Lower lobe of right lung (tissue), 2 donors: Measurements from ENCODE around the gene BBS2. TPM values are rescaled to one million over a fixed set of nuclear protein-coding genes. Genes with fewer than 3 reads are reported as not detected.

Experiments used
- ATAC-seq, 2 donors: fragments of 200-7000 bp; cut with Tn5 transposase; one replicate each; pipeline ENCODE4 v1.9.1; 2020 to 2022; ENCODE audit warnings: mild to moderate bottlenecking in 2 of 2, moderate library complexity in 2 of 2
- DNase-seq: peaks from one replicate; pipeline ENCODE4 v3.0.0-alpha.2; 2020
- H3K27ac ChIP-seq: fragments of 200-600 bp; one replicate; pipeline ENCODE4 v1.8.0; 2022
- H3K27me3 ChIP-seq: fragments of 200-600 bp; one replicate; pipeline ENCODE4 v1.8.0; 2022; ENCODE audit warnings: low read depth
- H3K36me3 ChIP-seq: fragments of 200-600 bp; one replicate; pipeline ENCODE4 v1.8.0; 2022; ENCODE audit warnings: mild to moderate bottlenecking
- H3K4me1 ChIP-seq: fragments of 200-600 bp; one replicate; pipeline ENCODE4 v1.8.0; 2022
- H3K4me3 ChIP-seq: fragments of 200-600 bp; one replicate; pipeline ENCODE4 v1.8.0; 2022; ENCODE audit warnings: mild to moderate bottlenecking
- H3K9me3 ChIP-seq: fragments of 200-600 bp; one replicate; pipeline ENCODE4 v1.8.0; 2022
- CTCF ChIP-seq: fragments of 200-600 bp; IDR thresholded peaks from one replicate; pipeline ENCODE4 v1.8.0; 2022; ENCODE audit warnings: antibody characterized with exemption, mild to moderate bottlenecking
- intact Hi-C: fragments of 100-400 bp; cut with DNase I; formaldehyde crosslinking; loops from one replicate; pipeline ENCODE4 v1.11.0; 2022
- long read RNA-seq: library from polyadenylated mRNA; unstranded; transcript quantifications from one replicate; pipeline ENCODE4 v2.0.0, GENCODE V29; 2021
- total RNA-seq: library from RNA; stranded (reverse); fragmentation: NEBNext Ultra II Directional; extraction: Animal tissue kit (Norgen Biotek cat#: 25700); gene quantifications from one replicate; pipeline ENCODE4 v1.2.1, GENCODE V29; 2021
- donor health status: DM: no; HTN: yes; CAD: no; lungs with severe emphysema.

BBS2 gene, protein sequence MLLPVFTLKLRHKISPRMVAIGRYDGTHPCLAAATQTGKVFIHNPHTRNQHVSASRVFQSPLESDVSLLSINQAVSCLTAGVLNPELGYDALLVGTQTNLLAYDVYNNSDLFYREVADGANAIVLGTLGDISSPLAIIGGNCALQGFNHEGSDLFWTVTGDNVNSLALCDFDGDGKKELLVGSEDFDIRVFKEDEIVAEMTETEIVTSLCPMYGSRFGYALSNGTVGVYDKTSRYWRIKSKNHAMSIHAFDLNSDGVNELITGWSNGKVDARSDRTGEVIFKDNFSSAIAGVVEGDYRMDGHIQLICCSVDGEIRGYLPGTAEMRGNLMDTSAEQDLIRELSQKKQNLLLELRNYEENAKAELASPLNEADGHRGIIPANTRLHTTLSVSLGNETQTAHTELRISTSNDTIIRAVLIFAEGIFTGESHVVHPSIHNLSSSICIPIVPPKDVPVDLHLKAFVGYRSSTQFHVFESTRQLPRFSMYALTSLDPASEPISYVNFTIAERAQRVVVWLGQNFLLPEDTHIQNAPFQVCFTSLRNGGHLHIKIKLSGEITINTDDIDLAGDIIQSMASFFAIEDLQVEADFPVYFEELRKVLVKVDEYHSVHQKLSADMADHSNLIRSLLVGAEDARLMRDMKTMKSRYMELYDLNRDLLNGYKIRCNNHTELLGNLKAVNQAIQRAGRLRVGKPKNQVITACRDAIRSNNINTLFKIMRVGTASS
- total RNA-seq = 42.2 TPM
- long read RNA-seq, transcript BBS2-201 (17 exons, 2,963 nt) = major isoform, 32 of 52 reads
- long read RNA-seq, partial matches to known transcripts = 1 of 52 reads
- long read RNA-seq, other reads (novel, unspliced or antisense) = 19 of 52 reads

DNA sequence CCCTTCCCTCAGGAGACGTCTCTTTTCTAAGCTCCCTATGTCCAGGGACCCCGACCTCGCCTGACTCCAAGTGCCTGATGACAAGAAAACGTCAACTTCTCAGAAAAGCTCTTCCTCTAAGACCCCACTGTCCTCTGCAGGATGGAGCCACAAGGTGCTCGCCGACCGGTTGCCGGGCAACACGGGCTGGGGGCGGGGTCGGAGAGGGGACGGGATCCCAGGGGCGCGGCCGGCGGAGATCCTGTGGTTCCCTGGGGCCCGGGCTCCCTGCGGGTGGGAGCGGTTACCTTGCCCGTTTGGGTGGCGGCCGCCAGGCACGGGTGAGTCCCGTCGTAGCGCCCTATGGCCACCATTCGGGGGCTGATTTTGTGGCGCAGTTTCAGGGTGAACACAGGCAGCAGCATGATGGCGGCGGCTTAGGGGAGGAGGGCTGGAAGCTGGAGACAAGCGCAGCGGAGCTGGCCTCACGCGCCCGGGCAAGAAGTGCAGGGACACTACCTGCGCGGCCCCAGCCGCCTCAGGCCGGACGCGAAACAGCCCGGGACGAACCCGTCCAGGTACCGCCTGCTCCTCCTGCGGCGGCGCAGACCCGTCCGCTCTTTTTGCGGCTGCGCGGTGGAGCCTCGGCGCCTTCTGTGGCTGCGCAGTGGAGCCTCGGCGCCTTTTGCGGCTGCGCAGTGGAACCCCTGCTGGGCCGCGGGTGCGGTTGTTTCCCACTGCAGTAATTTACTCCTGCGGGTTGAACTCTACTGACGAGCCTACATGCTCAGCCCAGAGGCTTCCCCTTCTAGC is at the start of gene BBS2:
BBS2 (minus strand) TSS at position 566 of the 792 bp plus-strand sequence; CDS start at position 404, 162 bp downstream.
- Histone ChIP-seq H3K36me3 (no peaks in the 10 kb centered on the region), H3K27me3 (no peaks in the 10 kb centered on the region), H3K4me1 (peaks cover 27% of the 10 kb centered on the region), H3K27ac (peak within 1 kb of the TSS; percentile 88), H3K4me3 (peak within 1 kb of the TSS; percentile 95), H3K9me3 (no peaks in the 10 kb centered on the region)
- peak; percentile 13 for TF ChIP-seq CTCF
- ATAC-seq (peak; percentile 97 to 99), DNase-seq (peak; percentile 93)
- intact Hi-C loops = loop anchor here (10.0 kb wide), 1 partner anchor 185 kb away; no protein-coding TSS in a partner anchor

DNA sequence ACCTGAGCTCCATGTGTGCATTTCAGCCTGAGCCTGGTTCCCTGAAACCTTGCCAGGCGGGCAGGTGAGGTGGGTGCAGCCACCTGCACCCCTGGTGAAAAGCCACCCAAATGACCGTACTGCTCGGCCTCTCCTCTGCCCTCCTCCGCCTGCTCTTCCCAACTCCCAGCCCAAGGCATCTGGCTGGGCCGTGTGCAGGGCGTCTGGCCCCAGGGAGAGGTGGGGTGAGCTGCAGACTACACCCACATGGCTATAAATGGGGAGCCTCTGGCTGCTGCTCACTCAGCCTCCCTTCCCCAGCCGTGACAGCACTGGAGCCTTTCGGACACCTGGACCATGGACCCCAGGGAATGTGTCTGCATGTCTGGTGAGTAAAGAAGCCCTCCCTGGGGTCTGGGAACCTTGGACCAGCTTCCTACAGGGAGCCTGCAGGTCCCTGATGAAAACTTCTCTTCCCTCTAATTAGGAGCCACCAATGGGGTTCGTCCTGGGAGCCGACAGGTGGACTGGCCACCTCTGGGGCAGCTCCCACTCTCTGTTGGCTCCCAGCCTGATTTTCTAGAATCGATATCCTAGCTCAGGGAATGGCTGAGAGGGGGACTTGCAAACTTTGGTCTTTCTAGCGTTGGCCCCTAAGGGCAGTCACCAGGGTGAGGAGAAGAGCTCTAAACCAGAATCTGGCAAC is 45.1 kb upstream of the BBS2 start, which contains the start of gene MT4:
MT4 (plus strand) TSS at position 281 of the 685 bp plus-strand sequence; CDS start at position 337, 56 bp downstream.
- H3K4me1 ChIP-seq = no peaks in the 10 kb centered on the region
- no peak for TF ChIP-seq CTCF
- intact Hi-C loops = no loop called here
- no peak within 1 kb of the TSS for H3K4me3 ChIP-seq
- no peak for DNase-seq
- no peaks in the 10 kb centered on the region for H3K9me3 ChIP-seq
- no peaks in the 10 kb centered on the region for H3K36me3 ChIP-seq
- no peak for ATAC-seq
- H3K27me3 ChIP-seq = no peaks in the 10 kb centered on the region
- no peak within 1 kb of the TSS for H3K27ac ChIP-seq

- intact Hi-C loops = no loop called here
- no peak for DNase-seq
- Histone ChIP-seq H3K27ac (no peak overlapping the region), H3K27me3 (no peaks in the 10 kb centered on the region), H3K4me3 (no peak overlapping the region), H3K4me1 (no peaks in the 10 kb centered on the region), H3K9me3 (no peaks in the 10 kb centered on the region), H3K36me3 (no peaks in the 10 kb centered on the region)
- TF ChIP-seq CTCF = no peak
- no peak for ATAC-seq
Measured at GRCh38 chr16:56561126-56561525, 41.3 kb upstream of the BBS2 start.

DNA sequence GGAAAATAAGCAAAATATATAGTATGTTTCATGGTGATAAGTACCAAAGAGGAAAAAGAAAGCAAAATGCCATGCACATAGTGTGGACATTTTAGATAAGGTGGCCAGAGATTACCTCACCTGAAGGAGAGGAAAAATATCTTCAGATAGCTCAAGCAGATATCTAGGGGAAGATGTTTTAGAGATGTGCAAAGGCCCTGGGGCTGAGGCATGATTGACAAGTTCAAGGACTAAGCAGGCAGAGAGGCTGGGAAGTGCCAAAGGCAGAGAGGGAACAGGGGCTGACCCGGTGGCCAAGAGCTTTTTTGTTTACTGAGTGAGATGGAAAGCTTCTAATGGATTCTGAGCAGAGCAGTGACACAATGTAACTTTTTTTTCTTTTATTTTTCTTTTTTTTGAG is 40.6 kb upstream of the BBS2 start:
- no peaks in the 10 kb centered on the region for H3K27me3 ChIP-seq
- ATAC-seq = no peak
- no peaks in the 10 kb centered on the region for H3K4me1 ChIP-seq
- TF ChIP-seq CTCF = no peak
- DNase-seq = no peak
- intact Hi-C loops = no loop called here
- no peak overlapping the region for H3K27ac ChIP-seq
- no peaks in the 10 kb centered on the region for H3K36me3 ChIP-seq
- H3K9me3 ChIP-seq = no peaks in the 10 kb centered on the region
- no peak overlapping the region for H3K4me3 ChIP-seq
